GM19240 (cell line): Measurements from ENCODE around the gene LDB1.

ENCODE experiments used
- DNase-seq: peaks from one replicate; pipeline ENCODE4 v3.0.0; 2011; ENCODE audit warnings: low spot score; ENCODE audit not compliant: insufficient read length

The LDB1 gene

GRCh38 chr10:102064868-102065560, 55.2 kb downstream of the LDB1 start, which contains the start of gene HPS6:
HPS6 (plus strand) TSS chr10:102065349; CDS start chr10:102065475, 126 bp downstream.
- DNase-seq: peak; percentile 91

DNA sequence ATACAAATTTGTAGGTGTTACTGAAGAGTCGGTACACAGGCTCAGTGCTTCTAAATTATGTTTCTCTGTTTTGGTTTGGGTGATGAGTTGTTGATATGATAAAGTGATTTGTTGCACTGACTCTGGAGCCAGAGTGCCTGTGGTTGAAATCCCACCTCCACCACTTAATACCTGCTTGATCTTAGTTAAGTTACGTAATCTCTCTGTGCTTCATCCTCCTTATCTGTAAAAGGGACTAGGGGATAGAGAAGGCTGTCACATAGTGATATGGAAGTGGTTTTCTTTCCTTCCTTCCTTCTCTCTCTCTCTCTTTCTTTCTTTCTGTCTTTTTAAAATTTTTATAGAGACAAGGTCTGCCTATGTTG, 55.7 kb downstream of the LDB1 start:
- DNase-seq: no peak

DNA sequence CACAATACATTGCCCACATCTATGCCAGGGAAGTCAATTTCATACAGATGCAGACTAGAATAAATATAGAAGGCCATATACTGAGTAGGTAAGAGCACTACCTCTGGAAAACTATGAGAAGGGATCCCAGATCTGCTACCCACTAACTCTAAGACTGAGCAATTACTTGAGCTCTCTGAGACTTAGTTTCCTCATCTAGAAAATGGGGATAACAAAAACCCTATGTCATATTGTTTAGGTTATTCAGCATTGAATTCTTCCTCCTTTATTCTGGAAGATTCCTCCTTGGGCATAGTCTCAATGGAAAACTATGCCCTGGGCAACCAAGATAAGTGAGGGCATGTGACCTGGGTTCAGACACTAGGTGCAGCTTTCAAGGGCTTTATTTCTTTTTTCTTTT, 60.2 kb downstream of the LDB1 start:
- no peak for DNase-seq
